GM18526 (cell line): ENCODE data around the gene ATXN7L1.

ENCODE experiments used
- POLR2A ChIP-seq: IDR thresholded peaks from 3 replicates; pipeline ENCODE4 v1.6.1; 2011; ENCODE audit not compliant: insufficient read length; ENCODE audit errors: extremely low read depth

The ATXN7L1 gene

GRCh38 chr7:105876091-105876963, at the start of gene ATXN7L1:
ATXN7L1 (minus strand) TSS chr7:105876599; CDS start chr7:105876558, 41 bp downstream.
- no peak for TF ChIP-seq POLR2A

GRCh38 chr7:105926131-105926530, 49.7 kb upstream of the ATXN7L1 start:
- TF ChIP-seq POLR2A, result no peak

GRCh38 chr7:105924945-105925344, 48.5 kb upstream of the ATXN7L1 start:
- no peak for TF ChIP-seq POLR2A

- TF ChIP-seq POLR2A, result no peak
Observed at GRCh38 chr7:105920766-105921165, 44.4 kb upstream of the ATXN7L1 start.

GRCh38 chr7:105917659-105918058, 41.3 kb upstream of the ATXN7L1 start:
- no peak for TF ChIP-seq POLR2A

GRCh38 chr7:105916603-105917002, 40.2 kb upstream of the ATXN7L1 start:
- TF ChIP-seq POLR2A, result no peak

GRCh38 chr7:105913947-105914346, 37.5 kb upstream of the ATXN7L1 start:
- no peak for TF ChIP-seq POLR2A

GRCh38 chr7:105911961-105912575, 35.7 kb upstream of the ATXN7L1 start:
- TF ChIP-seq POLR2A, result no peak

GRCh38 chr7:105910172-105910571, 33.8 kb upstream of the ATXN7L1 start:
- no peak for TF ChIP-seq POLR2A

GRCh38 chr7:105909742-105910141, 33.3 kb upstream of the ATXN7L1 start:
- TF ChIP-seq POLR2A, result no peak

GRCh38 chr7:105907129-105907846, 30.9 kb upstream of the ATXN7L1 start:
- no peak for TF ChIP-seq POLR2A

- no peak for TF ChIP-seq POLR2A
Observed at GRCh38 chr7:105906695-105907094, 30.3 kb upstream of the ATXN7L1 start.

GRCh38 chr7:105905910-105906568, 29.6 kb upstream of the ATXN7L1 start:
- TF ChIP-seq POLR2A, result no peak

GRCh38 chr7:105905209-105905909, 29.0 kb upstream of the ATXN7L1 start:
- no peak for TF ChIP-seq POLR2A

- no peak for TF ChIP-seq POLR2A
Observed at GRCh38 chr7:105904064-105904463, 27.7 kb upstream of the ATXN7L1 start.
